HAP-1 (cell line): ENCODE data around the gene DDX27.

ENCODE experiments used
- DNase-seq, 2 experiments: peaks; one replicate each; pipeline ENCODE4 v3.0.0-alpha.2; 2016 to 2020; ENCODE audit warnings: low spot score in 2 of 2
- H3K27me3 ChIP-seq: fragments of 250-450 bp; sonication (Bioruptor Pico); 2 replicates; pipeline ENCODE4 v1.5.1; 2020; ENCODE audit warnings: low read depth, mild to moderate bottlenecking, moderate library complexity
- H3K36me3 ChIP-seq: fragments of 250-450 bp; sonication (Bioruptor Pico); replicated peaks from 2 replicates; pipeline ENCODE4 v1.5.1; 2020; ENCODE audit warnings: mild to moderate bottlenecking
- H3K4me1 ChIP-seq: fragments of 250-450 bp; sonication (Bioruptor Pico); 2 replicates; pipeline ENCODE4 v1.5.1; 2020; ENCODE audit warnings: mild to moderate bottlenecking
- H3K4me3 ChIP-seq: fragments of 250-450 bp; sonication (Bioruptor Pico); 2 replicates; pipeline ENCODE4 v1.5.1; 2020; ENCODE audit warnings: mild to moderate bottlenecking, moderate library complexity
- H3K9me3 ChIP-seq: fragments of 250-450 bp; sonication (Bioruptor Pico); 2 replicates; pipeline ENCODE4 v1.5.1; 2020; ENCODE audit warnings: mild to moderate bottlenecking, moderate library complexity
- in situ Hi-C: fragments of 300-500 bp; cut with MboI; formaldehyde crosslinking; loops from 3 replicates; pipeline ENCODE4 v1.14.3; 2020; ENCODE audit warnings: low sequenced_read_pairs, inconsistent platforms, mixed read lengths

DDX27 gene

DNA sequence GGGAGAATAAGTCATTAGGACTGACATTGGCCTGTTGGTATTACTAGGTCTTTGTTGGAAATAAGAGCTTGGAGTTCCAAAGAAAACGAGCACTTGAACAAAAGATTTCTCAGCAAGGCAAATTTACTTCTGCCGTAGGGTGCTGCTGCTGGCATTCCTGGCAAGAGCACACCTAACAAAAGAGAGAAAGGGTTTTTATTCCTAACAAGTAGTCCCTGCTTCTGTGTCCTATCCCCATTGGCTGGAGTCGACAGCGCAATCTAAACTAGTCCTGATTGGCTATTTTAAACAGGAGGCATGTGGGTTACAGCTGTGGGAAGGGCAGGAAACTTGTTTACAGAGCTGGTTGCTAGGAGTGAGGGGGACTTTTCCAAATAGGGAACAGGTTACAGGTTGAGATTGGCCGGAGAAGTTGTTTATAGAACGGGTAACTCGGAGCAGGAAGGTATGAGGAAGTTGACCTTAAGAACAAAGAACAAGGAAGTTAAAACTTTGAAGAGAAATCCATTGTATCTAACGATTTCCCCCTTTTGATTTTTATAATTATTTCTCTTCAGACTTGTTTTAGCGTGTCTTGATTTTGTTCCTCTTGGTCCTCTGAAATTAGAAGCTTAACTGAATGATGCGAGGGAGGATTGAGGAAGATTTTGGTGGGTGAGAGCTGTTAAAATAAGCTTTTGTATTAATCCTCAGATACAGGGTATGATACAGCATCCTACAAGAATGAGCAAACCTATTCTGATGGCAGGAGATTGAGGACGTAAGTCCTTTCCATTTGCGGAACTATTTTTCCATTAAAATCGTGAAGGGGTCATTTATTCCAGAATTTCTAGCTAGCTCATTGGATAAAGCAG is 62.1 kb downstream of the DDX27 start:
- Histone ChIP-seq H3K27me3 (no peaks in the 10 kb centered on the region), H3K4me3 (peak overlapping the region; percentile 96), H3K4me1 (peaks cover 47% of the 10 kb centered on the region), H3K9me3 (peaks cover 22% of the 10 kb centered on the region), H3K36me3 (peaks cover 78% of the 10 kb centered on the region)
- peak; percentile 65 to 69 for DNase-seq
- in situ Hi-C loops, result no loop called here

DNA sequence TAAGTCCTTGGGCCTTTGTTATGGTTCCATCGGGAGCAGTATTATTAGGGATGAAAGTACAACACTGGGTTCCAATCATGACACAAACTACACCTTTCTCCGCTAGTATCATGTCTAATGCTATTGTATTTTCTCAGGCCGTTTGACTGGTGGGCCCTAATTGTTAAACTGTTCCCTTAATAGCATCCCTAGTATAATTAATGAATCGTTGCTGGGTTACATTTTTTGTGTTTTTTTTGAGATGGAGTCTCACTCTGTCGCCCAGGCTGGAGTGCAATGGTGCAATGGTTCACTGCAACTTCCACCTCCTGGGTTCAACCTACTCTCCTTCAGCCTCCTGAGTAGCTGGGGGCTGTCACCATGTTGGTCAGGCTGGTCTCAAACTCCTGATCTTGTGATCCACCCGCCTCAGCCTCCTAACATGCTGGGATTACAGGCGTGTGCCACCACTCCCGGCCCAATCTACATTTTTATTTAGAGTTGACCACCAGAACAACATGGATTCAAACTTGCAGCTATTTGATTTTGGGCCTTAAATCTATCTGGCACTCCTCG is 62.8 kb downstream of the DDX27 start:
- Histone ChIP-seq H3K9me3 (peaks cover 17% of the 10 kb centered on the region), H3K36me3 (peaks cover 85% of the 10 kb centered on the region), H3K27me3 (no peaks in the 10 kb centered on the region), H3K4me3 (peak overlapping the region; percentile 96), H3K4me1 (peaks cover 44% of the 10 kb centered on the region)
- peak in 1 of 2 experiments; percentile 38 for DNase-seq
- in situ Hi-C loops, result no loop called here

DNA sequence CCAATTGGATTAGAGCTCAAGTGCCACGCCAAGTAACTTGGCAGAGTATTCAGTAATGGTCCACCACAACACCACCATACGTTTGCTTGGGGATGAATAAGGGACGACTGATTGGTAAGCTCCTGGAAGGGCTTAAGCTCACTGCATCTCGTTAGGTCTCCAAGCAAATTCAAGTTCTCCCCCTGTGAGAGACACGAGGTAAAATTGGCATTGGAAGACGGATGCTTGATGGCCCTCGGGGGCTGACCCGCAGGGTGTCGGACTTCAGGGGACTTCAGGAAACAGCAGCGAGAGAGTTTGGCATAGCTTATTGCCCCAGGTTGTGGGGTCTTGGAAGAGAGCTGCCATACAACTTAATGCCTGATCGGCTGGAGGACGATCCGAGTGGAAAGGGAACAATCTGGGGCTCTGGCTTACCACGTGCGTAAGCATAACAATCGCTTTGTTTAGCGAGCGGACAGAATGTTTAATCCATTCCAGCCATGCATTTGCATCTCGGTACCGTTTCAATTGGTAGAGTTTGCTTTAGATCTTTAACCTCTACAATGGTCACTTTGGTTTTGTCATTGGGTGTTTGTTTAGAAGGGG is 63.5 kb downstream of the DDX27 start:
- in situ Hi-C loops, result no loop called here
- DNase-seq, result peak; percentile 43 to 65
- H3K36me3 ChIP-seq, result peaks cover 92% of the 10 kb centered on the region
- H3K9me3 ChIP-seq, result peaks cover 17% of the 10 kb centered on the region
- H3K4me3 ChIP-seq, result peak overlapping the region; percentile 96
- no peaks in the 10 kb centered on the region for H3K27me3 ChIP-seq
- H3K4me1 ChIP-seq, result peaks cover 44% of the 10 kb centered on the region

DNA sequence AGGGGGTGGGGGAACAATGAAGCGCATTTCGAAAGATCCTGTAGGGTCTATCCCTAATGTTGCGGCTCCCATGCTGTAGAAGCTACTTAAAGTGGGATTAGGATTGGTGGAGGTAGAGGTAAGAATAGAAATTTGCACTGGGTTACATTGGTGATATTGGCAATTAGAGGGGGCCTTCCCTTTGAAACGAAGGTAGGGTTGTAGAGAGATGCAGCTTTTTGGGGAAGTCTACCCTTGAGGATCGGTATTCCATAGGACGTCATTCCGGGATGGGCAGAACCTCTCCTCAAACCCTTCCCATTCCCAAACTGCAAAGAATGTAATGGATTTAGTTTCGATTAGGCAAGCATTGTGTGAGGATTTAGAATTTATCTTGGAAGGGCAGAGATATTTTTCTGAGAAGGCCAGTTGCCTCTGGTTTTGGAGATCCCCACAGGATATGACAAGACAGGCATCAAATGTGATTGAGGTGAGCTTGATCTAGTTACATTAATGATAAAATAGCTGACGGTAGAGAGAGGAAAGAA is 64.0 kb downstream of the DDX27 start:
- peaks cover 44% of the 10 kb centered on the region for H3K4me1 ChIP-seq
- DNase-seq, result peak in 1 of 2 experiments; percentile 20
- H3K36me3 ChIP-seq, result peaks cover 97% of the 10 kb centered on the region
- in situ Hi-C loops, result no loop called here
- H3K27me3 ChIP-seq, result no peaks in the 10 kb centered on the region
- H3K4me3 ChIP-seq, result peak overlapping the region; percentile 96
- peaks cover 17% of the 10 kb centered on the region for H3K9me3 ChIP-seq

DNA sequence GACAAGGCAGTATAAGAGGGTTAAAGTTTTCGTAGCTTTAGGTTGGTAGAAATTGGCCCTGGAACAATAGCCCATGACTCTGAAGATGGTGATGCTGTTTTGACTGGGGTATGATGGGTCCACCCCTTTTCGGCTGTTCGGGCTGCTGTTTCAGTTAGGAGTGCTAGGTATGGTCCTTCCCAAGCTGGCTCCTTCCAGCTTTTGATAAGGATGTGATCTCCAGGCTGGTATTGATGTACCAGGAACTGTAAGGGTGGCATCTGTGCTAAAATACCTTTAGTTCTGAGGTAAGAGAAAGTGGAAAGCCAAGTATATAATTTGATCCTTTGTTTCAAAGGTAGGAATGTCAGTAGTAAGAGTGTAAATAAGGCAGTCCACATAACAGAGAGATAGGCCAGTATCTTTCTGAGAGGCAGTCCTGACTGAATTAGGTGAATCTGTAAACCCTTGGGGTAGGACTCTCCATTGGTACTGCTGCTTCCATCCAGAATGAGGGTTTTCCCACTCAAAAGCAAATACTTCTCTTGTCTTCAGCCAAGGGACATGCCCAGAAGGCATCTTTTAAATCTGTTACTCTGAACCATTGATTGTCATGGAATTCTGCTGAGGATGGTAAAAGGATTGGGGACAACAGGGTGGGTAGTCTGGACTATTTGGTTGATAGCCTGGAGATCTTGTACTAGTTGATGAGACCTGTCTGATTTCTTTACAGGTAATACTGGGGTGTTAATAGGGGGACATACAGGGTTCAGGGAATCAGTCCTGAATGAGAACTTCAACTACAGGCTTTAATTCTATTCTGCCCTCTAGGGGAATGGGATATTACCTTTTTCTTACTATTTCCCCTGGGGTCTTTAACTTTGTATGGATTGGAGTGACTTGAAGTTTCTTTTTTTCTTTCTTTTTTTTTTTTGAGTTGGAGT is 64.7 kb downstream of the DDX27 start:
- in situ Hi-C loops, result no loop called here
- Histone ChIP-seq H3K9me3 (peaks cover 17% of the 10 kb centered on the region), H3K4me1 (peaks cover 44% of the 10 kb centered on the region), H3K36me3 (peaks cover 100% of the 10 kb centered on the region), H3K27me3 (no peaks in the 10 kb centered on the region), H3K4me3 (peak overlapping the region; percentile 96)
- peak; percentile 29 to 43 for DNase-seq

DNA sequence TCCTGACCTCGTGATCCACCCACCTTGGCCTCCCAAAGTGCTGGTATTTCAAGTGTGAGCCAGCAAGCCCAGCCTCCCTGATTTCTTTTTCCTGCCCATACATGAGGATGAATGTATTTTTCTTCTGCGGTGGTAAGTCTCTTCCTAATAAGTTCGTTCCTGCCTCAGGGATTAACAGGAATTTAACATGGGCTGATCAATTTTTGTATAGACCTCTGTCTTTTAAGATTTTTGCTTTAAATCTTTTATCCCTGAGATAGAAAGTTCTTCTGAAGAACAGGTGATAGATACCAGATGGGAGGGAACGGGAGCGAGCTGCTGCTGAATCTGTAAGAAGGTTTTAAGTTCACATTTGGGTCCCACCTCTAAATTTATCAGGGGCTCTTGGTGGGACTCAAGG is 65.6 kb downstream of the DDX27 start:
- Histone ChIP-seq H3K27me3 (no peaks in the 10 kb centered on the region), H3K4me1 (peaks cover 44% of the 10 kb centered on the region), H3K9me3 (peaks cover 17% of the 10 kb centered on the region), H3K4me3 (peak overlapping the region; percentile 2; the same call in 1 of the 2 replicates), H3K36me3 (peaks cover 100% of the 10 kb centered on the region)
- in situ Hi-C loops, result no loop called here
- no peak for DNase-seq

DNA sequence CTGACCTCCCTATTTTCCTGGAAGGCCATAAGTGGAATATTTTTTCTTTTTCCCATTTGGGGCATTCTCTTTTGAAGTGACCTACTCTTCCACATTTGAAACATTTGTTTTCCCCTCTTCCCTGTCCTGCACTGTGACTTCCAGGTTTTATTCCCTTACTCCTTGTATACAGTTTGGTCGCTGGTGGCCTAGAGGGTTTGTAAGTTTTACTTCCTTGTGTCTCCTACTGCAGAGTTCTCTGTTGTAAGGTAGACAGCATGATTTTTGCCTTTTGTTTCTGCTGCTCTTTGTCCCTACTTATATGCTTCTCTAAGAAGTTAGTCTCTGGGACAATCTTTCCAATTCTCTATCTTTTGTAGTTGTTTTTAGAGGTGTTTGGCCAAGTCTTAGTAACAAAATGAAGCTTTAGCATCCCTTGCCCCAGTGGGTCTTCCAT is 66.0 kb downstream of the DDX27 start:
- H3K4me3 ChIP-seq, result peak overlapping the region; percentile 2; the same call in 1 of the 2 replicates
- H3K27me3 ChIP-seq, result no peaks in the 10 kb centered on the region
- no peak for DNase-seq
- in situ Hi-C loops, result no loop called here
- peaks cover 100% of the 10 kb centered on the region for H3K36me3 ChIP-seq
- peaks cover 13% of the 10 kb centered on the region for H3K9me3 ChIP-seq
- H3K4me1 ChIP-seq, result peaks cover 44% of the 10 kb centered on the region

DNA sequence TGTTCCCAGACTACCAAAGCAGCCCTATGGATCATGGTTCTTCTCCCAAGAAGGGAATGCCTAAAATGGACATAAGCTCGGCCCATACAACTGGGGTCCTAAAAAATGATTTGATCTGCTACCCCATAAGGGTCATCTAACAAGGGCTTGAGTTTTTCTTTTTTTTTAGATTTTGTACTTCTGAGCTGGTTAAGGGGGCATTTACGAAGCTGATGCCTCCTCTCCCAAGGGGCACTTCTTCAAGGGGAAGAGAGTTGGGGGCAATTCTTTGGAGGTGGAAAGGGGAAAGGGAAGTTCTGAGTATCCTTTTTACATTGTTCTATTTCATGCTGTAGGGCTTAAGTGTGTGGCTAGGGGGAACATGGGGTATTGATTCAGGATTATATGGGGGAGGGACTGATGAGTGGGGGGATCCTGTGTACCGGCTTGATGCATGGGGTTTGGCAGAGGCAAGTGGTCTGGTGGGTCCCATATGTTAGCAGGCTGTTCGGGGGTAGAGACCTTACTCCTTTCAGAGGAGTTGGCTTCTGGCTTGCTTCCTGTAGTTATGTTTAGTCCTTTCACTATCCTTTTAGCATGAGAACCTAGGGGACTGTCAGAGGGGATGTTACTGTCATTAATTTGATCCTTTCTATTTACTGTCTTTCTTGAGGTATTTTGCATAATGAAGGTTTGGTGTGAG is 66.7 kb downstream of the DDX27 start:
- in situ Hi-C loops, result no loop called here
- peak in 1 of 2 experiments; percentile 17 for DNase-seq
- Histone ChIP-seq H3K9me3 (peaks cover 6% of the 10 kb centered on the region; the same call in 1 of the 2 replicates), H3K36me3 (peaks cover 99% of the 10 kb centered on the region), H3K4me3 (no peak overlapping the region), H3K4me1 (peaks cover 39% of the 10 kb centered on the region), H3K27me3 (no peaks in the 10 kb centered on the region)

DNA sequence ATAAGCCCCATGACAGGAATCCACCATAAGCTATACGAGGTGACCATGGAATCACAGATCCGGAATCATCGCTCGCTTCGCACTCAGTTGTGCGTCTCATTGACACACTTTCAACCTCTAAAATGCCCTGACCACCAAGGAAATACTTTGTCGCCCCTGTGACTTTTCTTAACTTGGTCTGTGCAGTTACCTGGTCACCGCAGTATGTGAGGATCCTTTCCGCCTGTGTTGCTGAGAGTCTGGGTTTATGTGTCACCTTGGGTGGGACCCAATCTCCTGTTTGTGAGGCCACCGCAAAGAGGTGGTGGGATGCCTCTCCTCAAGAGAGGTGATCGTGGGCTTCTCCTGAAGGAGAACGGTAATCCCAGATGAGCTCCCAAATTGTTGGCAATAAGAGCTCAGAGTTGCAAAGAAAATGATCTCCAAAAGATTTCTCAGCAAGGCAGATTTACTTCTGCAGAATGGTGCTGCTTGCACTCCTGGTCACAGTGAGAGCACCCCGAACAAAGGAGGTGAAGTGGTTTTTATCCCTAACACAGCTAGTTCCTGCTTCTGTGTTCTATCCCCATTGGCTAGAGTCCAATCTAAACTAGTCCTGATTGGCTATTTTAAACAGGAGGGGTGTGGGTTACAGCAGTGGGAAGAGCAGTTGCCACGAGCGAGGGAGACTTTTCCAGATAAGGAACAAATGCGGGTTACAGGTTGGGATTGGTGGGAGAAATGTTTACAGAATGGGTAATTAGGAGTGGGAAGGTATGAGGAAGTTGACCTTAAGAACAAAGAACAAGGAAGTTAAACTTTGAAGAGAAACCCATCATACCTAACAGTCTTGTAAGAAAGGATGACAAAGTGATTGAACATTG is 67.7 kb downstream of the DDX27 start:
- H3K36me3 ChIP-seq, result peaks cover 94% of the 10 kb centered on the region
- H3K4me3 ChIP-seq, result no peak overlapping the region
- H3K27me3 ChIP-seq, result no peaks in the 10 kb centered on the region
- DNase-seq, result peak; percentile 10 to 28
- 0 out of 2 replicates have a peak, but pooled peaks cover 2% of the 10 kb centered on the region for H3K9me3 ChIP-seq
- H3K4me1 ChIP-seq, result peaks cover 31% of the 10 kb centered on the region
- in situ Hi-C loops, result no loop called here

DNA sequence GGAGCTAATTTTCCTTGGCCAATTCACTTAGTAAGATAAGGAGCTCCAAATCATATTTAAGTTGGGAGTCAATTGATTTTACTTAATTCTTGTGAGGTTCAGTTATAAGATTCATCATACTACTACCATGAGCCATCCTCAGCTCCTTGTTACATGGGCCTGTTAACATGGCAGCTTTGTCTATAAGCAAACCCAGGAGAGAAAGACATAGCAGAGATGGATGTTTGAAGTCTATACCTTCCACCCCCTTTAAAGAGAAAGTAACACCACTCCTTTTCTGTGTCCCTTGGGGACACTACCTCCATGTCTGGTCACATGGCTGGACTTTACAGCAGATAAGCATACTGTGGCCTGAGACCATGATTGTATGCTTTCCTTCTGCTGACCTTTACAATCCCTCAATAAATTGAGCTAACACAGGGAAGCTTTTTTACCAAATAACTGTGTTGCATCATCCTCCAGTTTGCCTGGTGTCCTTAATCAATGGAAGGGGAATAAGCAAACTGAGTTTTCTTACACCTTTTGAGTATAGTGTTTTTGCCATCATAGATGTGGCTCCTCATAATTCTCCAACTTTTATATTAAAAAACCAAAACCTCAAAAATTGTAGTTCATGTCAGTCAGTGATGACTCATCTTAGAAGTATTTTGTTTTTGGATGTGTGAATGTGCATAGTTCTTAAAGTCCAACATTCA is 68.5 kb downstream of the DDX27 start:
- H3K36me3 ChIP-seq, result peaks cover 86% of the 10 kb centered on the region
- H3K27me3 ChIP-seq, result no peaks in the 10 kb centered on the region
- in situ Hi-C loops, result no loop called here
- 0 out of 2 replicates have a peak, but pooled peaks cover 2% of the 10 kb centered on the region for H3K9me3 ChIP-seq
- peaks cover 26% of the 10 kb centered on the region for H3K4me1 ChIP-seq
- peak in 1 of 2 experiments; percentile 8 for DNase-seq
- H3K4me3 ChIP-seq, result no peak overlapping the region

DNA sequence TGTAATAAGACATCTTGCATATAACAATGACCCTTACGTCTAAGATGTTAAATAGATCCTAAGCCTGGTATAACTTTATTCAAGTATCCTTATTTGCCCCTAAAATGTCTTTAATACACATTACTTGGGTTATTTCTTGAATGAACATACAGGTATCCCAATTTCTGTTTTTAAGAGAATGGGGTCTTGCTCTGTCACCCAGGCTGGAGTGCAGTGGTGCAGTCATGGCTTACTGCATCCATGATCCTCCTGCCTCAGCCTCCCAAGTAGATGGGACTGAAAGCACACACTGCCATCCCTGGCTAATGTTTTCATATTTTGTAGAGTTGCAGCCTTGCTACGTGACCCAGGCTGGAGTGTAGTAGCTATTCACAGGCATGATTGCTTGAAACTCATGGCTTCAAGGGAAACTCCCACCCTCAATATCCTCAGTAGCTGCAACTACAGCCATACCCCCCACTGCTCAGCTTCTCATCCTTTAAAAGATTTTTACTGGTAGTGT is 69.1 kb downstream of the DDX27 start:
- DNase-seq, result no peak
- peaks cover 21% of the 10 kb centered on the region for H3K4me1 ChIP-seq
- H3K4me3 ChIP-seq, result no peak overlapping the region
- in situ Hi-C loops, result no loop called here
- 0 out of 2 replicates have a peak, but pooled peaks cover 2% of the 10 kb centered on the region for H3K9me3 ChIP-seq
- H3K27me3 ChIP-seq, result no peaks in the 10 kb centered on the region
- H3K36me3 ChIP-seq, result peaks cover 80% of the 10 kb centered on the region
